Activated effector memory CD4-positive, alpha-beta T cell treated with anti-CD3 and anti-CD28 coated beads, Interleukin-2, amount 50 U/mL, for 16 hours (primary cell): Measurements from ENCODE around the gene IL10RA.
"Not testable (repeated sequence)": the region's sequence is repeated elsewhere in the genome, so short reads cannot be mapped to it uniquely, and the experiment has no call there.

ENCODE experiments used
- DNase-seq: peaks from one replicate; pipeline ENCODE4 v3.0.0-alpha.2; 2020

Gene IL10RA

DNA sequence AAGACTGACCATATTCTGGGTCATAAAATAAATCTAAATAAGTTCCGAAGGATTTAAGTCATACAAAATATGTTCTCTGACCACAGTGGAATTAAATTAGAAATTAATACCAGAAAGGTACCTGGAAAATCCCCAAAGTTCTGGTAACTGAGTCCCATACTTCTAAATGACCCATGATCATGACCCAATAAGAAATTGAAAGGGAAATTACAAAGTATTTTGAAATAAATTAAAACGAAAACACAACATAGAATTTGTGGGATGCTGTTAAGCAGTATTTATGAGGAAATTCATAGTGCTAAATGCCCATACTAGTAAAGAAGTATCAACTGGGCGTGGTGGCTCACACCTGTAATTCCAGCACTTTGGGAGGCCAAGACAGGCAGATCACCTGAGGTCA is 23.4 kb upstream of the IL10RA start:
- DNase-seq: no peak

DNA sequence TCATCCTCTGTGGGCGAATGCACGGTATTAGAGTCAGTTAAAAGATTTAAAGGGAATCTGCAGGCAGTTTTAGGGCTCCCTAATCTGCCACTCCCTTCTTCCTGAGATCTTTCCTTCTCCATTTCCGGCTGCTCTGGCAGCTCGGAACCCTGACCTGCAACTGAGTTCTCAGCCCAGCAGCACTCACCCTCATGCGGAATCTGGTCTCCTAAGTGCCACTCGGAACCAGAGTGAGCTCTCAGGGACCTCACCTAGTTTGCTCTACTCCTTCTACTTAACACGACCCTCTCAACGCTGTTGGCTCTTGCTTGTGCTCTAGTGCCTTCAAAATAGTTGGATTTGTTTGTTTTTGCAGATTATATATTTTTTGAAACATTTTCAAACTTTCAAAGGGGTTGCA is 19.3 kb upstream of the IL10RA start:
- DNase-seq: no peak

DNA sequence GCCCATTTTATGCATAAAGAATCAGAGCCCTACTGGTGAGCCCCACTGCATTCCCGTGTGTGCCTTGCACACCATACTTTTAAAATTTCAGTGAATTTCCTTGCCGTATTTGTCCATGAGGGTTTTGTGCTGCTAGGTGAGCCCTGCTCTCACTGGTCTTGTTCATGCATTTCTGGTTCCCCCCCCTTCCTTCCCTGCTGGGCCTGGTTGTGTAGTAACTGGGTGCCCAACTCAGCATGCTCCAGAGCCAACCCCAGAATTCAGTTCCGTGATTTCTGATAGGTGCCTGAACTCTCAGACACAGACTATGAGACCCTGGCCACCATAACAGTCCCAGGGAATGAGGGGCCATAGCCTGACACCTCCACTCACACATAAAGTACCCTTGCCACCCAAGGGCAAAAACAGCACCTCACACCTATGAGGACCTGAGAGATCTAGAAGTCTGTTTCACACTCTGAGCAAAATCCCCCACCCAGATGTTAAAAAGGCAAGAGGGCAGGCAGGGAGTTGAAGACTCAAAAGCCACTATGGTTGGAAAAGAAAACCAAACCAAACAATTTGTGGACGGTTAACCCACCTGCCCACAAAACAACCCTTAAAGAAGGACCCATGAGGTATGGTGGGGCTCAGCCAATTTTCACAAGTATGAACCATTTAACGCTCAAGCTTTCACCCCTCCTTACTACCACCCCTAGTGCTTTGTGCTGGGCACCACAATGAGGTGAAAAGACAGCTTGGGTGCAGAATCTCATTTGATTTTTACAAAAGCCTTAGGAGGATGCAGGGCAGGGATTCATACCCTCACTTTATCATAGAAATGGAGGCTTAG is 16.8 kb upstream of the IL10RA start:
- no peak for DNase-seq

DNA sequence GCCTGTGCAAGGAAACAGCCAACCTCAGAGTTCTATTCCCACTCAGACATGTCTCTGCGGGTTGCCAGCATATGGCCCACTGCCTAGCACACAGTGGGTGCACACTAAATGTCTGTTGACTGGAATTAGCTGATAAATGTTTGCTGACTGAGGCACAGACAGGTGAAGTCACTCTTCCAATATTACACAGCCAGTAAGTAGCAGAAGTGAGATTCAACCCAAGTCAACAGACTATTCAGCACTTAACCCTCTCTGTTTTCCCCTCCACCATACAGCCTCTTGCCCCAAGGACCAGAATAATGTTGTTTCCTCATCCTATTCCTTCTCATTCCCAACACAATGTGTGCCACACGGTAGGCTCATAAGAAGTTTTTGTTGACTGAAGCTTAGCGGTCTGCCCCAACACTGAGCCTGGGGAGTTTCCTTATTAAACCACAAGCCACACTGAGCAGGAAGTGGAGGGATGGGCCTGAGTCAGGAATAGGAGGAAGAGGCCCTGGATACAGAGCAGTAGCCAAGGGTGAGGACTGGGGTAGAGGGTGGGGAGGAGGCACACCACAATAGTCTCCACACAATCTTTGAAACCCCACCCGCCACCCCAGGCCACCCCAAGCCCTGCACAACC is 15.7 kb upstream of the IL10RA start:
- DNase-seq: peak; percentile 75

DNA sequence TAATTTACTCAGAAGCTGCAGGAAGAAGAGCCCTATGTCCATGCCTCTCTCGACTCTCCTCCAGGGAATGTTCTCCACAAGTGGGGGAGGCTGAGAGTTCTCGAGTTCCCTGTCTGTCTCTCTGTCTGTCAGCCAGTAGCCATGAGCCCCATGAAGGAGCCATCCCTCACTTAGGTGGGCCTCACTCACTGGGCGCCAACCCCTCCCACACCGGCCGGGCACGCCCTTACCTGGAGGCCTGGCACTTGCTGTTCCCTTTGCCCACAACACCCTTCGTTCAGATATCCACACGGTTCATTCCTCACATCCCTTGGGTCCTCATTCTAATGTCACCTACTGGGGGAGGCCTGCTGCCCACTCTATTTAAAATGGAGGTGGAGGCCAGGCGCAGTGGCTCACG is 14.2 kb upstream of the IL10RA start:
- DNase-seq: no peak

DNA sequence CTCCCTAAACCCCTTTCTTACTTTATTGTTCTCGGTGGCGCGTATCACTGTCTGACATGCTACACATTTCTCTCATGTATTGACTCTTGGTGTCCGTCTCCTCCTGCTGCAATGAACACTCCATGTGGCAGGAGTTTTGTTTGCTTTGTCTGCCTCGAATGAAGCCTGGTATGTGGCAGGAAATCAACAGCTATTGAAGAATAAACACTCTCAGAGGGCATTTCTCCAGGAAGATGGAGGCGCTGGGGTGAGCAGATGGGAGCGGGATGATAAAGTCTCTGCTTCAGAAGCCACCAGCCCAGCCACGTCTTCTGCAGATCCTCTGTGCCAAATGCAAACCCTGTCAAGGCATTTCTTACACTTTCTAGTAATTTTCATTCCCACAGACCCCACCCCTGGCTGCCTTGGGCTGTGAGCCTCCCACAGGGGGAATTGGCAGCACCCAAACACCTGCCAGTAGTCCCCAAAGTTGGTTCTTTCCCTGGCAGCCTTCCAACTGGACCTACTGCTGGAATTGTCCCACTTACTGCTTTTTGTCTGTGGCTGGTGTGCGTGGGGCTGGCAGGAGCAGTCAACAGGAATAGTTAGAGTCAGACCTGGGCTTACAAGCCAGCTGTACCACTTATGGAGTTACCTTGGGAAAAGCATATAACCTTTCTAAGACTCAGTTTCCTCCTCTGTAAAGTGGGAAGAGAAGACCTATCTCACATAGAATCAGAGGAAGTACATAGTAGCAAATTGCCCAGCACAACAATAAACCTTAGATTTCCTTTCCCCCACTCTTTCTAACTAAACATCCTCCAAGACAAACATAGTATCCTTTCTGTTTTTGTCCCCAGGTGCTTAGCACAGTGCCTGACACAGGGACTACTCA is 13.3 kb upstream of the IL10RA start:
- no peak for DNase-seq

DNA sequence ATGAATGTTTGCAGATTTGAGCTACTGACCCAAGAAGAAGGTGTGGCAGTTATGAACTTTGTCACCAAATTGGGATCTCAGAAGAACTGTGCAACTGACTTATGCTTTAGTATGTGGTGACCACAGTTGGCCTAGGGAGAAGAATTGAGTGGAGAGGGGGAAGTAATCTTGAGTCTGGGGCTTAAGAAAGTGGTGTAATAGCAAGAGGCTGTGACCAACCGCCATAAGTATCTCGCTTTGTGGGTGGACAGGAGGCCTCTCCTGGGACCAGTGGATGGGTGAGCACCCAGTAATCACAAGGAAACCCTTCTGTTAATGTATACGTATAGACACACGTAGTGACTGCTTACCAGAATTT is 12.7 kb upstream of the IL10RA start:
- DNase-seq: no peak

DNA sequence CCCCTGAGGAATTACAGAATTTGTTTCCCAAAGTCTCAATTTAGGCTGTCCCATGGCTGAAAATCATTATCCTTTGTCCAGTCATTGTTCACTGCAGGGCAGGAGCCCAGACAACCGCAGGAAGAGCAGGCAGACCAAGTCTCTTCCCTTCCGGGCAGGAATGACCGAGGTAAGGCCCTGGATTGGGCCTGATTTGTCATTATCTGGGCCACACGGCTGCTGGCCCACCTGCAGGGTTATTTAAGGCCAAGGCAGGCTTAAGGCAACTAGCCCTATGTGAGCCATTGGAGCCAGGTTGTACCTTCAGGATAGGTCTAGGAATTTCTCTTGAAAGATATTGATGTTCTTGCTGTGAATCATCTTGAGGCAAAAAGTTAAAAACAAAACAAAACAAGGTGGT is 9.7 kb upstream of the IL10RA start:
- DNase-seq: no peak

DNA sequence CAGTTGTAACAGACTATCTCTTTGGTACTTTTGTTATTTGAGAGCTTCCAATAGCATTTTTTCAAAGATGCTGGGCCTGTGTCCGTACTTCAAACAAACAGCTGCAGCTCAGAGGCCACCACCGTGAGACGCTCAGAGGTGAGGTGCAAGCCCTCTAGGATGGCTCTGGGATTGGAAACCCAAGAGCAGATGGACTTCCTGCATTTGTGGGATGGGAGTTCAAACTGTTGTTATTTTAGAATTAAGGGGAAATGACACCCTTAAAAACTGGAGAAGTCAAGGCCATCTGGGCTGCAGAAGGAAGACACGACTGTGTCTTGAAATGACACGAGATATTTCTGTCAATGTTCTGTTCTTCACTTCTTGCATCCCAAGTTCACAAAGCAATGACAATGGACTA is 9.2 kb upstream of the IL10RA start:
- DNase-seq: no peak

DNA sequence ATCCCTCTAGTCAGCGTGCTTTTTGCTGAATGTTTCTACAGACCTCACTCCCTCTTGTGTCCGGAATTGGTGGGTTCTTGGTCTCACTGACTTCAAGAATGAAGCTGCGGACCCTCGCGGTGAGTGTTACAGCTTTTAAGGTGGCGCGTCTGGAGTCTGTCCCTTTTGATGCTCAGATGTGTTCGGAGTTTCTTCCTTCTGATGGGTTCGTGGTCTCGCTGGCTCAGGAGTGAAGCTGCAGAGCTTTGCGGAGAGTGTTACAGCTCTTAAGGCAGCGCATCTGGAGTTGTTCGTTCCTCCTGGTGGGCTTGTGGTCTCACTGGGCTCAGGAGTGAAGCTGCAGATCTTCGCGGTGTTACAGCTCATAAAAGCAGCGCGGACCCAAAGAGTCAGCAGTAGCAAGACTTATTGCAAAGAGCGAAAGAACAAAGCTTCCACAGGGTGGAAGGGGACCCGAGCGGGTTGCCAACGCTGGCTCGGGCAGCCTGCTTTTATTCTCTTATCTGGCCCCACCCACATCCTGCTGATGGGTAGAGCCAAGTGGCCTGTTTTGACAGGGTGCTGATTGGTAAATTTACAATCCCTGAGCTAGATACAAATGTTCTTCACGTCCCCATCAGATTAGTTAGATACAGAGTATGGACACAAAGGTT is 8.5 kb upstream of the IL10RA start:
- not testable (repeated sequence) for DNase-seq

DNA sequence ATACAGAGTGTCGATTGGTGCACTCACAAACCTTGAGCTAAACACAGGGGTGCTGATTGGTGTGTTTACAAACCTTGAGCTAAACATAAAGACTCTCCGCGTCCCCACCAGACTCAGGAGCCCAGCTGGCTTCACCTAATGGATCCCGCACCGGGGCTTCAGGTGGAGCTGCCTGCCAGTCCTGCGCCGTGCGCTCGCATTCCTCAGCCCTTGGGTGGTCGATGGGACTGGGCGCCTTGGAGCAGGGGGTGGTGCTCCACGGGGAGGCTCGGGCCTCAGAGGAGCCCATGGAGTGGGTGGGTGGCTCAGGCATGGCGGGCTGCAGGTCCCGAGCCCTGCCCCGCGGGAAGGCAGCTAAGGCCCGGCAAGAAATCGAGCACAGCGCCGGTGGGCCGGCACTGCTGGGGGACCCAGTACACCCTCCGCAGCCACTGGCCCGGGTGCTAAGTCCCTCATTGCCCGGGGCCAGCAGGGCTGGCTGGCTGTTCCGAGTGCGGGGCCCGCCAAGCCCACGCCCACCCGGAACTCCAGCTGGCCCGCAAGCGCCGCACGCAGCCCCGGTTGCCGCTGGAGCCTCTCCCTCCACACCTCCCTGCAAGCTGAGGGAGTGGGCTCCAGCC is 7.8 kb upstream of the IL10RA start:
- not testable (repeated sequence) for DNase-seq

DNA sequence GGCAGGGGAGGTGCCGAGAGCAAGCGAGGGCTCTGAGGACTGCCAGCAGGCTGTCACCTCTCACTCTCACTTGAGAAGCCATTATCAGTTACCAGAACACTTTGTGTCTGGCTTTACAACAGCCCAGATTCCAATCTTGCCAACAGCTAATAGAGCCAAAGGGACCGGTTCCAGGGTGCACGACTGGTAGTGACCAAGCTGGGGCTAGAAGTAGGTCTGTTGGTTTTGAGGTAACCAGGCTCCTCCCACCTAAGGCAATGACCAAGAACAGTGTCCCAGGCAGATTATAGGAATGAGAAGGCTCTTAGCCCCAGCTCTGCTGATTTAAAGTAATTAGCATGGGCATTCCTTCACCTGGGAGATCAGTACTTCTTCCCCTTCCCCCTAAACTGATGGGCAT is 7.2 kb upstream of the IL10RA start:
- DNase-seq: no peak

DNA sequence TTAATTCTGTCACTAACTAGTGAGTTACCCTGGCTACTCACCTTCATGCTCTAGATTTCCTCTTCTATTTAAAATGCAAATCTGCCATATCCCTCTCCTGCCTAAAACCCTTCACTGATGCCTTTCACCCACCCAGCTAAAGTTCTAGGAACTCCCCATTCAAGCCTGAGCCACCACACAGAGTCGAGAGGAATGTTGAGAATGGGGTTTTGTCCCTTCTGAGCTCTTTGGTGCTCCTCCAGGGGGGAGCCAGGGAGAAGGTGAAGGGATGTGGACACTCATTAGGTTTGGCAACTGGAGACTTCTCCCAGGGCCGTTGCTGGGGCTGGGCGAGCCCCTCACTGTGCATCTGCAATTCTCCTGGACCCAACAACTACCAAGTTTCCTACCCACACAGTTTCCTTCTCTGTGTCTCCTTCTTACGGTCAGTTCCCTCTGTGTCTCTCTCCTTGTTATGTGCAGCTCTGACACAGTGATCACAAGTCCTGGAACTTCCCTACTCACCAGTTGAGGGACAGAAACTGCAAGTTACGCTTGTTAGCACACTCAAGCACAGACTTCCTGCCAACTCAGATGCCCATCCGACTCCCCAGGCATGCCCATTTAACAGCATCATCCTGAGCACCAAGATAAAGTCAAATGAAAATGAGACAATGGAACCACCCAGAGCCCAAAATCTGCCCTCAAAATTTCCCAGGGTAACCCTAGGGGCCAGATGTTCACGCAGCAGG is 6.5 kb upstream of the IL10RA start:
- DNase-seq: no peak

DNA sequence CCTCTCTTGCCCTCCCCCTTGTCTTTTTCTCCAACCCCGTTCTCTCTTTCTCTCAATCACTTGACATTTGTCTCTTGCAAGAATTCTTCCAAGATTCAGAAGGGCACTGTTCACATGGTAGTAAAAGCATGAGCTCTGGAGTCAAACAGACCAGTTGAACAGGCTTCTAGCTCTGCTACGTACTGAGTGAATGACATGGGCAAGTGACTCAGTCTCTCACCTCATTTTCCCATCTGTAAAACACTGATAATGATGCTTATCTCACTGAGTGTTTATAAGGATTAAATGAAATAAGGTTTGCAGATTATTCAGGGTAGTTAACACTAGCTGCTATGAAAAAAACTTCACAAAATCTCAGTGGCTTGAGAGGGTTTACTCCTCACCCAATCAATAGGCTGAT is 5.9 kb upstream of the IL10RA start:
- DNase-seq: no peak

DNA sequence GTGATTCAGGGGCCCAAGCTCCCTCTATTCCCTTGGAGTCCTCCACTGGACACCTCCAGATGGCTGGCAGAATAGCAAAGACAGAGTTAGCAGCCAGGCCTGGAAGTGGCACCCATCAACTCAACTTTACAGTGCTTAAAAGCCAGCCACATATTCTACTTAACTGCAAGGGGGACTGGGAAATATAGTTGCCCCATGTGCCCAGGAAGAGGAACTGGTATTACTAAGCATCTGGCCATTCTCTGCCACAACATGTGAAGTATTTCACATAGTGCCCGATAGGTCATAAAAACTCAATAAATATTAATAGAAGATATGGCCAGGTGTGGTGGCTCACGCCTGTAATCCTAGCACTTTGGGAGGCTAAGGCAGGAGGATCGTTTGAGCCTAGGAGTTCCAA is 5.5 kb upstream of the IL10RA start:
- no peak for DNase-seq

DNA sequence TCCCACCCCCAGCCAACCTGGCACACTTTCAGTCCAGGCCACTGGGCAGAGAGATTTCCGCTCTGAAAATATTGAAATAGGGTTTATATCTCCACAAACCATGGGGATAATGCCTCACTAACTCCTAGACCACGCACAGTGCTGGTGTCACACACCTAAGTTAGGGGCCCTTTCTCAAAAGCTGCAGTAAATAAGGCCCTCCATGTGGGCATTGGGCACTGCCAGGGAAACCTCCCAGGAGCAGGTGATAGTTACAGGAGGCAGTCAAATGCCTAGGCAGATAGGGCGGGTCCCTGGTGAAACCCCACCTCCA is 3.1 kb upstream of the IL10RA start:
- no peak for DNase-seq

DNA sequence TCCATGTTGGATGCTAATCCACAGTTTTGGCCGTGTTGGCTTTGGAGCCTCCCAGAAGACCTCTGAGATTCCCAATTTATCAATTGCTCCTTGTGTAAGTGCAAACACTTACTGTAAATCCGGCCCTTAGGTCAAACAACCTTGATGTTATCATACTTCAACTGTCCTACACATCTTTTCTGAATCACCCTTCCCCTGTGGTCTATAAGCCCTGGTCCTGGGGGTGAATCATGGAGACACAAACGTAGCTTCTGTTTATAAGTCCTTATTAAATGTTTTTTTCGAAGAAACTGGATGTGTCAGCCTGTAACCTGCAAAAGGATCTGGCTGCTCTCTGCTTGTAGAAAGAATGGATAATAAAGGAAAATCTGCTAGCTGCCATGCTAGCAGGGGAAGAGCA is 1.7 kb upstream of the IL10RA start:
- DNase-seq: no peak

DNA sequence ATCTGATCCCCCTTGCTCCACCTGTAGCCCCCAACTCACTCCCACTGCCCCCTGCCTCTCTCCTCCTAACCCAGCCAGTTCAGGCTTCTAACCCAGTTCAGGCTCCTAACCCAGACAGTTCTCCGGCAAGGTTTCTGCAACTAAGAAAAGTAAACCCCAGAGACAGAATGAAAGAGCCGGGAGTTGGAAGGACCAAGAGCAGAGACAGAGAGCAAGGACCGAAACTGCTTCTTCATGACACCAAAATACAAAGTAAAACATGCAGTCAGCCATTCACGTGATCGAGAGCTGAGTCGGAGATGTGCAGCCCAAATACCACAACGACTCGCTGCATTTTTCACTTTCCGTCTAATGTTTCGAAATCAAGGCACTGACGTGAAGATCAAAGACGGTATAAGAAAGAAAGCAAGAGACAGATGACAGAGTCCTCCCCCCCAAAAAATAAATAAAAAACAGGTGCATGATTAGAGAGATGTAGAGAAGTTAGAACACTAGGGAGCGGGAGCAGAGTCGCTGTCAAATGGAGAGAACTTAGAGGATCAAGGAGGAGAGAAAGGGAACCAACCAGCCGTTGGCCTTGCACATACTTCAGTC is 884 bp downstream of the IL10RA start:
- peak; percentile 87 for DNase-seq

DNA sequence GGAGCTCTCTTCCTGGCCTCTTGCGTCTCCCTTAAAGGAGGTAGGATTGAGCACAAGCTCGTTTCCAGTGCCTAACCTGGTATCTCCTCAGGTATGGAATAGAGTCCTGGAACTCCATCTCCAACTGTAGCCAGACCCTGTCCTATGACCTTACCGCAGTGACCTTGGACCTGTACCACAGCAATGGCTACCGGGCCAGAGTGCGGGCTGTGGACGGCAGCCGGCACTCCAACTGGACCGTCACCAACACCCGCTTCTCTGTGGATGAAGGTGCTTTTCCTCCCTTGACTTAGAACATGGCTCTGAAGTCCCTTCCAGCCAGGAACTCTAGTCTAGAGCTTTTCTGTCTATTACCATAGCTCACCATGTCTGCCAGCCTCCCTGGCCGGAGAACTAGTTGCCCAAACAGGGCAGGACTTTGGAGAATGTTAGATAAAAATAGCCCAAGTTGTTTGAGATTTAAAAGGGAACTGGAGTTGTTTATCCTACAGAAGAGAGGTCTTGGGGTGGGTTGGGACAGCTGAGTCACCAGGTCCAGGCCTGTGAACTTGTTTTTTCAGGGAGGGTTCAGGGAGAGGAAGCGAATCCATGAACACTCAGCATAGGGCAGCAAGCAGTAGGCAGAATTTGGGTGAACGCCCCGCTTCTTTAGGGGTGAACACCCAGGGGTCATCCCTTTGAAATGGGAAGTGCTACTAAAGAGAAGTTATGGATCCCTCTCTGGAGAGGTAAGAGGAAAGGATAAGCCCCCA is 3.3 kb downstream of the IL10RA start:
- peak; percentile 60 for DNase-seq

DNA sequence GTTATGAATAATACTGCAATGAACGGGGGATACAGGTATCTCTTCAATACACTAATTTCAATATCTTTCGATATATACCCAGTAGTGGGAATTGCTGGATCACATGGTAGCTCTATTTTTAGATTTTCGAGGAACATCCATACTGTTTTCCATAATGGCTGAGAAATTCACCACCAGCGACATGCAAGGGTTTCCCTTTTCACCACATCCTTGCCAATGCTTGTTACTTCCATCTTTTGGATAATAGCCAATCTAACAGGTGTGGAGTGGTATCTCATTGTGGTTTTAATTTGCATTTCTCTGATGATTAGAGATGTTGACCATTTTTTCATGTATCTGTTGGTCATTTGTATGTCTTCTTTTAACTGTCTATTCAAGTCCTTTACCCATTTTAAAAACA is 5.9 kb downstream of the IL10RA start:
- no peak for DNase-seq

DNA sequence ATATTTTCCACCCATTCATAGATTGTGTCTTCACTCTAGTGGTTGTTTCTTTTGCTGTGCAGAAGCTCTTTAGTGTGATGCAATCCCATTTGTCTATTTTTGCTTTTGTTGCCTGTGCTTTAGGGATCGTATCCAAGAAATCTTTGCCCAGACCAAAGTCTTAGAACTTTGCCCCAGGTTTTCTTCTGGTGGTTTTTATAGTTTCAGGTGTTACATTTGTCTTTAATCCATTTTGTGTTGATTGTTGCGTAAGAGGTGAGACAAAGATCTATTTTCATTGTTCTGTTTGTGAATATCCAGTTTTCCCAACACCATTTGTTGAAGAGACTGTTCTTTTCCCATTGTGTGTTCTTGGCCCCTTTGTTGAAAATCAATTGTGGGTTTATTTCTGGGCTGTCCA is 6.4 kb downstream of the IL10RA start:
- no peak for DNase-seq
